ENCODE results near the gene IL17RD. TPM values are rescaled to one million over a fixed set of nuclear protein-coding genes. Genes with fewer than 3 reads are reported as not detected.

The IL17RD gene
- total RNA-seq, 2 experiments from 2014 or later, result not detected

DNA sequence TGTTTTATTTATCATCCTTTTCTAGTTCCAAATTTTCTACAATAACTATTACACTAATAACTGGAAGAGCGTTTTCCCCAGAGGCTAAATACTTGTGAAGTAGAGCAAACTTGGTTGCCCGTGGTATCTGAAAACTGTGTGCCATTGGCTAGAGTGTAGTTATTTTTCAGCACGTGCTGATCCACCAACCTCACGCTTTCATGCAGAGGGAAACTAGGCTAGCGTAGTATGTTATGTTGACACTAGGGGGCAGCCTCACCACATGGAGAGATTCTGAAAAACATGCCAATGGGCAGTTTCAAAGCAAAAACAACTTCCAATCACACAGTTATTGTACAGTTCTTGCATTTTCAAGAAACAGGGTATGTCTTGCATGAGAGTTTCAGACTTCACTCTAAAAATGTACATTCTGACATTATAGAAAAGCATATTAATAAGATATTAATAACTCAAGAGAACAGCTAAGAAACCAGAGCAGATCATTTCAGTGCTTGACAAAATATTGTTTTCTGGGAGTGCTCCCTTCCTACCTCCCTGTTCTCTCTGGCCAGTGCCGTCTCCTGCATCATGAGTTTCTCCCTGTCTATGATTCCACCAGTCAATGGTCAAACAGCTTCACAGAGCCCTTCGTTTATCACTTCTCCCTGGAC is 65.0 kb downstream of the IL17RD start:
- intact Hi-C loops (cut with DNase I, micrococcal nuclease), result no loop called here
- H3K36me3 Mint-ChIP-seq (ENCODE audit: low read depth), result no peaks in the 10 kb centered on the region
- no peak overlapping the region for H3K4me3 ChIP-seq (ENCODE audit: low read length)
- H3K9me3 ChIP-seq (ENCODE audit: control insufficient read depth in 1 of 2, insufficient read depth in 1 of 2, low read length in 2 of 2), result no peaks in the 10 kb centered on the region
- no peaks in the 10 kb centered on the region for H3K4me1 ChIP-seq (ENCODE audit: insufficient read depth, low read length)
- DNase-seq, result peak; percentile 14 to 72 (median 38)
- TF ChIP-seq, protein P1, sequence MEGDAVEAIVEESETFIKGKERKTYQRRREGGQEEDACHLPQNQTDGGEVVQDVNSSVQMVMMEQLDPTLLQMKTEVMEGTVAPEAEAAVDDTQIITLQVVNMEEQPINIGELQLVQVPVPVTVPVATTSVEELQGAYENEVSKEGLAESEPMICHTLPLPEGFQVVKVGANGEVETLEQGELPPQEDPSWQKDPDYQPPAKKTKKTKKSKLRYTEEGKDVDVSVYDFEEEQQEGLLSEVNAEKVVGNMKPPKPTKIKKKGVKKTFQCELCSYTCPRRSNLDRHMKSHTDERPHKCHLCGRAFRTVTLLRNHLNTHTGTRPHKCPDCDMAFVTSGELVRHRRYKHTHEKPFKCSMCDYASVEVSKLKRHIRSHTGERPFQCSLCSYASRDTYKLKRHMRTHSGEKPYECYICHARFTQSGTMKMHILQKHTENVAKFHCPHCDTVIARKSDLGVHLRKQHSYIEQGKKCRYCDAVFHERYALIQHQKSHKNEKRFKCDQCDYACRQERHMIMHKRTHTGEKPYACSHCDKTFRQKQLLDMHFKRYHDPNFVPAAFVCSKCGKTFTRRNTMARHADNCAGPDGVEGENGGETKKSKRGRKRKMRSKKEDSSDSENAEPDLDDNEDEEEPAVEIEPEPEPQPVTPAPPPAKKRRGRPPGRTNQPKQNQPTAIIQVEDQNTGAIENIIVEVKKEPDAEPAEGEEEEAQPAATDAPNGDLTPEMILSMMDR (IDR thresholded peaks at IDR 0.05), result peak; percentile 90
- no peaks in the 10 kb centered on the region for H3K27me3 ChIP-seq (ENCODE audit: control insufficient read depth in 1 of 2, insufficient read depth in 2 of 2, low read length in 2 of 2)
- no peak overlapping the region for H3K27ac ChIP-seq (ENCODE audit: low read depth in 1 of 2, low read length in 2 of 2)
- H3K27ac Mint-ChIP-seq, result no peak overlapping the region
- ChIA-PET POLR2A (interaction anchor here (0.7 kb wide), 1 partner anchor 214 kb away, joined by 3 read pairs; no protein-coding TSS in a partner anchor), CTCF (interaction anchor here (0.6 to 1.5 kb wide), 6 partner anchors 9 to 318 kb away, joined by 3 to 4 read pairs (median 3); no protein-coding TSS in a partner anchor)
- no peaks in the 10 kb centered on the region for H3K36me3 ChIP-seq (ENCODE audit: insufficient read depth, low read length)
- H3K4me3 Mint-ChIP-seq, result no peak overlapping the region
- ATAC-seq (ENCODE audit: poor library complexity), result peak; percentile 85
- H3K27me3 Mint-ChIP-seq, result no peaks in the 10 kb centered on the region
- no peaks in the 10 kb centered on the region for H3K9me3 Mint-ChIP-seq
- H3K4me1 Mint-ChIP-seq (ENCODE audit: low read depth), result no peaks in the 10 kb centered on the region

DNA sequence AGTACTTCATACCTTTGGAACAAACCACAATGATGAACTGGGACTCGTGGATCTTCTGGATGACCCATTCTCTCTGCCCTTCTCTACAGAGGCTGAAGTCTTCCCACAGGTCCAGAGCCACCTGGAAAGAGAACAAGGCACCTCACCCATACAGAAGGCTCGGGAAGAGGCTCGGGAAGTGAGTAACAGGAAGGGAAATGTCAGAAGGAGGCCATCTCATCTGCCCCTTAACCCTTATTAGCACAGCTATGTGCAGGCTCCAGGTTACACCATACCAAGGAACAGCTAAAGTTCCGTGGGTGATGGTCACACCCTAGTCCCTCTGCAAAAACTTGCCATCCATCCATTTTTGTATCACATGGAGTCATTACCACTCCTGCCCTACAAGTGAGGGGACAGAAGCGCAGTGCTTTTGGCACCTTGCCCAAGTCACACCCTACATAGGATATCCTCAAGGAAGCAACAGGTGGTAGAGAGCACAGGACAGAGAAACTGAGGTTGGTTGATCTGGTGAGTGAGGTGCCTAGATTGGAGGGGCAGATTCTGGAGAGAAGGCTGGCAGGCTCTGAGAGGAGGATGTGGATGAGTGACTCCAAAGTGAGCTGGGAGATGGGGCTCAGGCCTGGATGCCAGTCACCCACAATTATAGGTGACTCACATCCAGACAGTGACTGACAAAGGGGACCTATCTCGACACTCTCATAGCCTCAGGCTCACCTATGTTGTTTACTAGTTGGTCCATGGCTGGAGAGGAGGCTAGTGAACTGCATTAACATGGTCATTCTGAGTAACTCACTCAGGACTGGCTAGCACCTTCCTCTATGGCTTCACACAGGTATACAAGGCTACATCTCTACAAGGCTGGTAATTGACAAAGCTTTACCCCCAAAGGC is 66.5 kb downstream of the IL17RD start:
- DNase-seq (no peak), ATAC-seq (ENCODE audit: poor library complexity) (no peak)
- H3K9me3 Mint-ChIP-seq, result no peaks in the 10 kb centered on the region
- CTCF ChIA-PET, result no interaction called here
- TF ChIP-seq, protein P1 (IDR thresholded peaks at IDR 0.05), result no peak
- no peaks in the 10 kb centered on the region for H3K36me3 Mint-ChIP-seq (ENCODE audit: low read depth)
- H3K4me1 ChIP-seq (ENCODE audit: insufficient read depth, low read length), result no peaks in the 10 kb centered on the region
- H3K9me3 ChIP-seq (ENCODE audit: control insufficient read depth in 1 of 2, insufficient read depth in 1 of 2, low read length in 2 of 2), result no peaks in the 10 kb centered on the region
- H3K4me1 Mint-ChIP-seq (ENCODE audit: low read depth), result no peaks in the 10 kb centered on the region
- POLR2A ChIA-PET, result no interaction called here
- no peak overlapping the region for H3K27ac Mint-ChIP-seq
- intact Hi-C loops (cut with DNase I, micrococcal nuclease), result no loop called here
- H3K4me3 Mint-ChIP-seq, result no peak overlapping the region
- no peaks in the 10 kb centered on the region for H3K27me3 ChIP-seq (ENCODE audit: control insufficient read depth in 1 of 2, insufficient read depth in 2 of 2, low read length in 2 of 2)
- H3K27me3 Mint-ChIP-seq, result no peaks in the 10 kb centered on the region
- no peaks in the 10 kb centered on the region for H3K36me3 ChIP-seq (ENCODE audit: insufficient read depth, low read length)
- no peak overlapping the region for H3K27ac ChIP-seq (ENCODE audit: low read depth in 1 of 2, low read length in 2 of 2)
- no peak overlapping the region for H3K4me3 ChIP-seq (ENCODE audit: low read length)

DNA sequence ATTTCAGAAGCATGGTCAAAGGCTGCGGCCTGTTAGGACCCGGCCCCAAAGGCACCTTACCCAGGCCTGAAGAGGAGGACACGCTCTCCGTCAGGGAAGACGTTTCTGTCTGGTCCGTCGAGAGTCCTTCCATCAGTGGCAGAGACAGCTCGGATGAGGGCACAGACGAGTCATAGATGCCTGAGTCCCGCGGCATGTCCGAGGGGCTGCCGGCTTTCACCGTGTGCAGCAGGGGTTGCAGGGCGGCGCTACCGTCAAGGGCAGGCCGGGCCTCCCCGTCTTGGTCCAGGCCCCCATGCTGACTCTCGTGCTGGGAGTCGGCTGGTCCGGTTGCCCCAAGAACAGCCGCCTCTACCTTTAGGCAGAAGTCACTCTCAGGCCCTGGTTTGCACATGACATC is 67.6 kb downstream of the IL17RD start:
- ATAC-seq (ENCODE audit: poor library complexity) (no peak), DNase-seq (no peak)
- Mint-ChIP-seq H3K4me3 (no peak overlapping the region), H3K36me3 (ENCODE audit: low read depth) (no peaks in the 10 kb centered on the region), H3K27me3 (no peaks in the 10 kb centered on the region), H3K4me1 (ENCODE audit: low read depth) (no peaks in the 10 kb centered on the region), H3K27ac (no peak overlapping the region), H3K9me3 (no peaks in the 10 kb centered on the region)
- POLR2A ChIA-PET, result no interaction called here
- no peak overlapping the region for H3K4me3 ChIP-seq (ENCODE audit: low read length)
- no peaks in the 10 kb centered on the region for H3K9me3 ChIP-seq (ENCODE audit: control insufficient read depth in 1 of 2, insufficient read depth in 1 of 2, low read length in 2 of 2)
- no peaks in the 10 kb centered on the region for H3K27me3 ChIP-seq (ENCODE audit: control insufficient read depth in 1 of 2, insufficient read depth in 2 of 2, low read length in 2 of 2)
- TF ChIP-seq, protein P1 (IDR thresholded peaks at IDR 0.05), result no peak
- intact Hi-C loops (cut with DNase I, micrococcal nuclease), result no loop called here
- no peaks in the 10 kb centered on the region for H3K4me1 ChIP-seq (ENCODE audit: insufficient read depth, low read length)
- H3K27ac ChIP-seq (ENCODE audit: low read depth in 1 of 2, low read length in 2 of 2), result no peak overlapping the region
- H3K36me3 ChIP-seq (ENCODE audit: insufficient read depth, low read length), result no peaks in the 10 kb centered on the region
- CTCF ChIA-PET, result no interaction called here

Data from CD4-positive, alpha-beta T cell (primary cell).